OCI-LY7 (cell line): Measurements from ENCODE around the gene CNPY1. TPM values are rescaled to one million over a fixed set of nuclear protein-coding genes. Genes with fewer than 3 reads are reported as not detected.

ENCODE experiments used
- BruUV-seq: library from RNA; stranded (reverse); fragments of 400-500 nt; replicated peaks from 2 replicates; lab custom pipeline; 2021; lab: Mats Ljungman, UMichigan
- CTCF ChIA-PET: fragments of 300-600 bp; sonication (Branson Sonifier 250); formaldehyde crosslinking; loops from one replicate; lab custom pipeline; 2022; ENCODE audit warnings: antibody characterized with exemption; ENCODE audit not compliant: unreplicated experiment; lab: Charles Lee
- POLR2A ChIA-PET: fragments of 300-600 bp; sonication (Branson Sonifier 250); formaldehyde crosslinking; loops from one replicate; lab custom pipeline; 2022; ENCODE audit warnings: antibody characterized with exemption; lab: Charles Lee
- DNase-seq: peaks from one replicate; pipeline ENCODE4 v3.0.0-alpha.2; 2015; ENCODE audit warnings: low spot score
- H2AFZ ChIP-seq: fragments of 200-600 bp; sonication (generic), shearing (Covaris generic); 2 replicates; pipeline ENCODE4 v1.6.1; 2014; ENCODE audit warnings: mild to moderate bottlenecking, antibody characterized with exemption, low read length, moderate library complexity
- H3K27ac ChIP-seq: fragments of 200-600 bp; sonication (generic); 2 replicates; pipeline ENCODE4 v1.5.1; 2014; ENCODE audit warnings: mixed run types, low read depth, mild to moderate bottlenecking, moderate library complexity, low read length, inconsistent platforms; ENCODE audit not compliant: poor library complexity, severe bottlenecking
- H3K36me3 ChIP-seq: fragments of 200-600 bp; sonication (generic); 2 replicates; pipeline ENCODE4 v1.6.1; 2014; ENCODE audit warnings: mild to moderate bottlenecking, antibody characterized with exemption, low read length, moderate library complexity, mixed read lengths; ENCODE audit not compliant: insufficient read depth
- H3K4me1 ChIP-seq: fragments of 200-600 bp; sonication (generic); 2 replicates; pipeline ENCODE4 v1.5.1; 2014; ENCODE audit warnings: mild to moderate bottlenecking, low read length; ENCODE audit not compliant: insufficient read depth, poor library complexity, severe bottlenecking
- H3K4me2 ChIP-seq: fragments of 200-600 bp; sonication (generic); 2 replicates; pipeline ENCODE4 v1.6.1; 2014; ENCODE audit warnings: mild to moderate bottlenecking, low read length
- H3K4me3 ChIP-seq: fragments of 200-600 bp; sonication (generic); 2 replicates; pipeline ENCODE4 v1.5.1; 2014; ENCODE audit warnings: mild to moderate bottlenecking, low read depth, low read length; ENCODE audit not compliant: poor library complexity, severe bottlenecking
- H3K79me2 ChIP-seq: fragments of 200-600 bp; sonication (generic); 2 replicates; pipeline ENCODE4 v1.6.1; 2016; ENCODE audit warnings: low read depth, mild to moderate bottlenecking, low read length, moderate library complexity, mixed read lengths; ENCODE audit not compliant: insufficient read depth
- H3K9me2 ChIP-seq: fragments of 200-600 bp; sonication (generic); 2 replicates; pipeline ENCODE4 v1.6.1; 2016; ENCODE audit warnings: mild to moderate bottlenecking, low read length, mixed read lengths; ENCODE audit not compliant: insufficient read depth
- H3K9me3 ChIP-seq: fragments of 200-600 bp; sonication (generic); 2 replicates; pipeline ENCODE4 v1.6.1; 2014; ENCODE audit warnings: mild to moderate bottlenecking, mixed run types, low read length, mixed read lengths
- H4K20me1 ChIP-seq: fragments of 200-600 bp; sonication (generic); 2 replicates; pipeline ENCODE4 v1.6.1; 2014; ENCODE audit warnings: mild to moderate bottlenecking, antibody characterized with exemption, low read length, moderate library complexity, mixed read lengths; ENCODE audit not compliant: insufficient read depth
- EZH2phosphoT487 ChIP-seq: fragments of 200-600 bp; sonication (generic); IDR thresholded peaks from 2 replicates; pipeline ENCODE4 v1.6.1; 2018; ENCODE audit warnings: low read depth, borderline replicate concordance, mild to moderate bottlenecking, mixed run types, antibody characterized with exemption, low read length, moderate library complexity, mixed read lengths
- intact Hi-C: fragments of 100-400 bp; cut with micrococcal nuclease; formaldehyde crosslinking; loops from one replicate; pipeline ENCODE4 v1.10.0; 2022; ENCODE audit not compliant: unreplicated experiment
- total RNA-seq, 2 experiments: library from RNA; depleted of rRNA in 1 of 2; stranded (reverse); fragments of >200 nt in 1 of 2; shearing (Covaris generic) in 1 of 2; gene quantifications; 2 replicates each; pipeline ENCODE4 v1.2.3, GENCODE V29; 2014 to 2022
- TF ChIP-seq, protein P1 (sequence below): fragments of 200-600 bp; sonication (generic); conservative IDR thresholded peaks from 2 replicates; pipeline ENCODE4 v1.5.1; 2014; ENCODE audit warnings: mild to moderate bottlenecking, antibody characterized with exemption, low read length, moderate library complexity, mixed read lengths

CNPY1 gene
- total RNA-seq, 2 experiments from 2014 or later = not detected

DNA sequence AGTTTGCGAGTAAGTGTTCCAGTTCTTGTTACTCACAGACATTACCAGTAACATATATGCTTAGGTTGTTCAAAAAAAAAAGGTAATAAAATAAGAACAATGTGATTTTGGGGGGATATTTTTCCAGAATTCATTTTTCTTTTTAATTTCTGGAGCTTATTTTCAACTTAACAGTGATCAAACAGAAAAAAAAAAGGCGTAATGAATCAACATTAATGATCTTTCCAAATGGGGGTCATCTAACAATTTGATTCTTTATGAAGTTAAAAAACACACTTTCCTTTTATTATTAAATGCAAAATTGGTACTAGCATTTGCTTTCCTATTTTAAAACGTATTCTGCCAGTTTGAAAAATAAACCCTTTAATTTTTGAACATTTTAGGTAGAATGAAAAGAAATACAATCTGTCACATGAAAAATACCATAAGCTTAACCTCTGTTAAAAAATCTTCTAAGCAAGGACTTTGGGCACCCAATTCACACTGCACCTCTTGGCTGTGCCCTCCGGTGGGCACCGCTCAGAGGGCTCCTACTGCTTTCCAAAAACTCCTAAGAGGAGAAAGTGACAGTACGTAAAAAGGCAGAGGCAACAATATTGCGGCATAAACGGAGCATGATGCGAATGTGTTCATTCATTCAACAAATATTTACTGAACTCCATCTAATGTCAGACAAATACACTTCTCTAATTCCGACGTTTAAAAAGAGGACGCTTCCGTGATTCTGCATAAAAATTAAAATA, 32.6 kb downstream of the CNPY1 start:
- no TSS peak for BruUV-seq
- Histone ChIP-seq H3K79me2 (no peaks in the 10 kb centered on the region), H4K20me1 (no peaks in the 10 kb centered on the region), H2AFZ (no peak overlapping the region), H3K27ac (no peak overlapping the region), H3K4me2 (no peak overlapping the region), H3K9me3 (no peaks in the 10 kb centered on the region), H3K36me3 (no peaks in the 10 kb centered on the region), H3K9me2 (no peaks in the 10 kb centered on the region), H3K4me1 (no peaks in the 10 kb centered on the region), H3K4me3 (no peak overlapping the region)
- no peak for TF ChIP-seq EZH2phosphoT487
- TF ChIP-seq, protein P1, sequence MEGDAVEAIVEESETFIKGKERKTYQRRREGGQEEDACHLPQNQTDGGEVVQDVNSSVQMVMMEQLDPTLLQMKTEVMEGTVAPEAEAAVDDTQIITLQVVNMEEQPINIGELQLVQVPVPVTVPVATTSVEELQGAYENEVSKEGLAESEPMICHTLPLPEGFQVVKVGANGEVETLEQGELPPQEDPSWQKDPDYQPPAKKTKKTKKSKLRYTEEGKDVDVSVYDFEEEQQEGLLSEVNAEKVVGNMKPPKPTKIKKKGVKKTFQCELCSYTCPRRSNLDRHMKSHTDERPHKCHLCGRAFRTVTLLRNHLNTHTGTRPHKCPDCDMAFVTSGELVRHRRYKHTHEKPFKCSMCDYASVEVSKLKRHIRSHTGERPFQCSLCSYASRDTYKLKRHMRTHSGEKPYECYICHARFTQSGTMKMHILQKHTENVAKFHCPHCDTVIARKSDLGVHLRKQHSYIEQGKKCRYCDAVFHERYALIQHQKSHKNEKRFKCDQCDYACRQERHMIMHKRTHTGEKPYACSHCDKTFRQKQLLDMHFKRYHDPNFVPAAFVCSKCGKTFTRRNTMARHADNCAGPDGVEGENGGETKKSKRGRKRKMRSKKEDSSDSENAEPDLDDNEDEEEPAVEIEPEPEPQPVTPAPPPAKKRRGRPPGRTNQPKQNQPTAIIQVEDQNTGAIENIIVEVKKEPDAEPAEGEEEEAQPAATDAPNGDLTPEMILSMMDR = no peak
- ChIA-PET POLR2A (no interaction called here), CTCF (no interaction called here)
- no peak for DNase-seq
- intact Hi-C loops = no loop called here

DNA sequence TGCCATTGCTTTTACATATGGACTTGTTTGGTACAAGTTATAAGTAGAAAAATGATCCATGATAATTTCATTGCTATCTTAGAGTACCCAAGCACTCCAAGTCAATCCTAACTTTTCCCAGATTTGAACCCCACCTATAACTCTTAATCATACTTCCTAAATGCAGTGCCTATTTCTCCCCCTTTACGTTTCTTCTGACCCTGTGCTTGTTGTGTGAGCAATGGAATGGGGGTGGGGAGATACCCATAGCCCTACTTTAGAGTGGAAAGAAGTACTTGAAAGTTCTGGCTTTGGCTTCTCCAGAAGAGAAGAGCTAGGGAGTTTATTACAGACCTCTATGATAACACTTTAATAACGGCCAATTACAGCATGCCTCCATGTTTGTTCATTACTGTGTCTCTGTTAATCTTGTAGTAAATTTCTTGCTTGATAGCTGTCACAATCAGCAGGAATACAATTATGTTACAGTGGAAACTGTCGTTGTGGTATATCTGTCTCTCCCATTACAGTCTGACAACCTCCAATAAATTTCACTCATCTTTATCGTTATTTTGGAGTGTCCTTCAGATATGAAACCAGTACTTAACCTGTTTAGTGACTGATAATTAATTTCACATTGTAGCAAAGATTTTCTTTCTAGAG, 34.0 kb downstream of the CNPY1 start:
- Histone ChIP-seq H3K4me3 (no peak overlapping the region), H3K36me3 (no peaks in the 10 kb centered on the region), H3K27ac (no peak overlapping the region), H4K20me1 (no peaks in the 10 kb centered on the region; the same call in 1 of the 2 replicates), H3K4me1 (no peaks in the 10 kb centered on the region), H3K9me2 (no peaks in the 10 kb centered on the region), H2AFZ (no peak overlapping the region), H3K79me2 (no peaks in the 10 kb centered on the region), H3K9me3 (no peaks in the 10 kb centered on the region), H3K4me2 (no peak overlapping the region)
- POLR2A ChIA-PET = no interaction called here
- CTCF ChIA-PET = no interaction called here
- no TSS peak for BruUV-seq
- intact Hi-C loops = no loop called here
- TF ChIP-seq, protein P1 = no peak
- TF ChIP-seq EZH2phosphoT487 = no peak
- no peak for DNase-seq

DNA sequence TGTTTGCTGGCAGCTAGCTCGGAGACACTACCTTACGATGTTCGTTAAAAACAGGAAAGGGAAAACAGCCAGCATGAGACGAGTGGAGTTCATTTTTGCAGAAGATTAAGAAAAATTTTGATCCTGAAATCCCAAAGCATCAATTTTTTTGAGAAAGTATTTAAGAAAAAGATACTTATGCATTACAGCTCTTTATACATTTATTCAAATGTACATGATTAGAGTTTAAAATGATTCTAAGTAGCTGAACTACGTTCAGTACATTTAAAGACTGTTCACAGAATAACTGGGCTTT, 34.7 kb downstream of the CNPY1 start:
- no peak overlapping the region for H2AFZ ChIP-seq
- H3K4me2 ChIP-seq = no peak overlapping the region
- H3K9me2 ChIP-seq = no peaks in the 10 kb centered on the region
- ChIA-PET POLR2A (no interaction called here), CTCF (no interaction called here)
- no peak for TF ChIP-seq EZH2phosphoT487
- TF ChIP-seq, protein P1 = no peak
- H4K20me1 ChIP-seq = no peaks in the 10 kb centered on the region; the same call in 1 of the 2 replicates
- no peak overlapping the region for H3K27ac ChIP-seq
- H3K36me3 ChIP-seq = no peaks in the 10 kb centered on the region
- intact Hi-C loops = no loop called here
- BruUV-seq = no TSS peak
- H3K4me1 ChIP-seq = no peaks in the 10 kb centered on the region
- no peaks in the 10 kb centered on the region for H3K9me3 ChIP-seq
- no peaks in the 10 kb centered on the region for H3K79me2 ChIP-seq
- no peak overlapping the region for H3K4me3 ChIP-seq
- DNase-seq = no peak
